Measurements from ENCODE around the gene P2RY6.

P2RY6 gene

DNA sequence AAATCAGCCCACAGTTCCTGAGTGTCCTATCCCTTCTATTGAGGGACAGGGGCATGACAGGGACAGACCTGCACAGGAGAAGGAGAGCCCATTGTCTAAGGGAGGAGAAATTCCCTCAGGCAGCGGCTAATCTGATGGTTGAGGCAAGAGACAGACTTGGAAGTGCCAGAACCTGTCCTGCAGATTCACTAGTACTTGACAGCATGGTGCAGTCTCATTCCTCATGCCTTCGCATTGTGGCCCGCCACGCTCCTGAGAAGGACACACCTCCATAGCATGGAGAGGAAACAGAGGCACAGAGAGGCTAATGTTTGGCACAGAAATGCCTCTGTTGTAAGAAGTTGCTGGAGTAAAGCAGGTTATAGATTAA, 3.2 kb downstream of the P2RY6 start:
- no peak for DNase-seq (ENCODE audit: low read depth, low spot score)

GRCh38 chr11:73277467-73277866, 5.3 kb downstream of the P2RY6 start:
- no peak for DNase-seq (ENCODE audit: low read depth, low spot score)

- DNase-seq (ENCODE audit: low read depth, low spot score), result no peak
Observed at GRCh38 chr11:73280626-73281025, 8.5 kb downstream of the P2RY6 start.

DNA sequence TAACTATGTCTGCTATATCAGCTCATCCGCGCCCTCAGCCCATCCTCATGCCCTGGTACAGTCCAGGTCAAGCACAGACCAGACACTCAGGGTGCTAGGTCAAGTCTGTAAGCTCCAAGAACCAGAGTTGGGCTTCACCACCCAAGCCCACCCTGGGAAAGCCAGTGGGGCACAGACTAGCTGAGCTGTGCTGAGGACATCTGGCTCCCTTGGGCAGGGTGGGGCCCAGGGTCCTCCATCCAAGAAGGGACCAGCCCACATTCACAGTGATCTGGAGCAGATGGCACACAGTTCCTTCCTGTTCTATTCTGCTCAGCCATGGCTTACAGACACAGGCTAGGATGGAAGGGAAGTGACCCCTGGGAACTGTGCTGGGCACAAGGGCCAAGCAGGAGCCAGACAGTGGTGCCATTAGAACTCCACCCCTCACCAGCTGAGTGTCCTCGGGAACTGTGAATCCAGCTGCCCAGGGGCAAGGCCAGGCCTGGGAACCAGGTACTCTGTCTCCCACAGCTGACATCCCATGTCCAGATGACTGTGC, 9.1 kb downstream of the P2RY6 start:
- DNase-seq (ENCODE audit: low read depth, low spot score), result no peak

GRCh38 chr11:73281796-73282660, 9.9 kb downstream of the P2RY6 start:
- DNase-seq (ENCODE audit: low read depth, low spot score), result no peak

- no peak for DNase-seq (ENCODE audit: low read depth, low spot score)
Observed at GRCh38 chr11:73283276-73284000, 11.3 kb downstream of the P2RY6 start.

GRCh38 chr11:73284106-73284505, 12.0 kb downstream of the P2RY6 start:
- no peak for DNase-seq (ENCODE audit: low read depth, low spot score)

DNA sequence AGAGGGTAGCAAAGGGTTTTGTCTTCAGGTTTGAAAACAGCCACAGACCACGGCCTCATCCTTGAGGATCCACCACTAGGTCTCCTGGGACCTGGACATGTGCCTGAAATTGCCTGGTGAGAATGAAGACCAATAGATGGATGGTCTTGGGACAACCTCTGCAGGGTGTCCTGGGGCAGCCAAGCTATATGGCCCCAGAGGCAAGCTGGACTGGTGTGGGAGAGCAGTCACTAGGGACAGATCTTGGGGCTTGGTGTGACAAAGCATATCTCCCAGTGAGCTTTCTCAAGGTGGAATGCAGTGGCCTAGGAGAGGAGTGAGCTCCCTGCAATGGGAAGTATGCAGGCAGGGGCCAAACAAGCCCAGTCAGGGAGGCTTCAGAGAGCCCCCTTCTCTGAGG, 13.6 kb downstream of the P2RY6 start:
- no peak for DNase-seq (ENCODE audit: low read depth, low spot score)

DNA sequence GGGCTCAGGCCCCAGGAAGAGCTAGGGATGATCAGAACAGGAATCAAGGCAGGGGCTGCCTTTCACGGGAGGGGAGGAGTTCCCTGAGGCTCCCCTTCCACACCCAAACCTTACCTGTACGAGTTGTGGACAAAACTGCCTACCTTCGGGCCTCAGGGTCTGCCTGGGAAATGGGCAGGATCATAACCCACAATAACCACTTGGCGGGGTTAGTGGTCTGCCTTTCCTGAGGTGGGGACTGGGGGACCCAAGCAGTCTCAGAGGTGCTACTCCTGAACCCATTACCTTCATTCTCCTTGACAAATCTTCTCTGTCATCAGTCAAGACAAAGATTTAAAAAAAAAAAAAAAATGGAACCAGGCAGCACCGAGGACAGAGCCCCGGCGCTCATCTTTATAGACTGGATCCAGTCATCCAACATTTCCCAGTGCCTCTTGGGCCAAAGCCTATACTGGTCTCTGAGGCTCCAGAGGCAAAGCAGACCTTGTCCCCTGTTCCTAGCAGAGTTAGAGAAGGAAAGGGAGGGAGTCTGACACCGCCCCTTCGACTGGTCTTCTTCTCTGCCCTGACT, 14.2 kb downstream of the P2RY6 start:
- DNase-seq (ENCODE audit: low read depth, low spot score), result no peak

- no peak for DNase-seq (ENCODE audit: low read depth, low spot score)
Observed at GRCh38 chr11:73287400-73288101, 15.4 kb downstream of the P2RY6 start.

DNA sequence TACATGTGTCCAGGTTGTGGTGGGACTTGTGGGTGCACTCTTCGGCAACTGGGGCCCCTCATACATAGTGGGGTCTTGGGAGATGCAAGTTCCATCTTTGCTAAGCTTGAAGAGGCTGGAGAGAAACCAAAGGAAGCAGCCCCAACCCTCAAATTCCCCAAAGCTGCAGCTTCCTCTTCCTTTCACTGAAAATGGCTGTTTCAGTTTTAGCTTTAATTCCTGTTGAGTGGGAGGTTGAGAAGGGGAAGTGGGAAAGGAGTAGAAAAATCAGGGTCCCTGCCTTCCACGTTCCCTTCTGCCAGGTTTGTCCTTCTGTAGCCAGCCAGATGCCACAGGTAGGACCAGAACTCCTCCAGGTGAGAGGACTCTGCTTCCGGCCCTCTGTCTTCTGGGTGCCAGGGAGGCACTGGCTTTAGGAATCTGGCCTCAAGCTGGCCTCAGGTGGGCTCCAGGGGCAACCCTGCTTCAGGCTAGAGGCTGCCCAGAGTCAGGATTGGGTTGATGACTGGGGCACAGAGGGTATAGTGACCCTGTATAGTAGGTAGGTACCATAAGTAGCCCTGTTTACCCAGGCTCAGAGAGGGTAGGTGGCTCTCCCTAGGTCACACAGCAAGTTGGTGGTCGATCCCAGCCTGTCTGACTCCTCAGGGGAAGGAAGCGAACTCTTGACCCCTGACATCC, 16.2 kb downstream of the P2RY6 start:
- no peak for DNase-seq (ENCODE audit: low read depth, low spot score)

DNA sequence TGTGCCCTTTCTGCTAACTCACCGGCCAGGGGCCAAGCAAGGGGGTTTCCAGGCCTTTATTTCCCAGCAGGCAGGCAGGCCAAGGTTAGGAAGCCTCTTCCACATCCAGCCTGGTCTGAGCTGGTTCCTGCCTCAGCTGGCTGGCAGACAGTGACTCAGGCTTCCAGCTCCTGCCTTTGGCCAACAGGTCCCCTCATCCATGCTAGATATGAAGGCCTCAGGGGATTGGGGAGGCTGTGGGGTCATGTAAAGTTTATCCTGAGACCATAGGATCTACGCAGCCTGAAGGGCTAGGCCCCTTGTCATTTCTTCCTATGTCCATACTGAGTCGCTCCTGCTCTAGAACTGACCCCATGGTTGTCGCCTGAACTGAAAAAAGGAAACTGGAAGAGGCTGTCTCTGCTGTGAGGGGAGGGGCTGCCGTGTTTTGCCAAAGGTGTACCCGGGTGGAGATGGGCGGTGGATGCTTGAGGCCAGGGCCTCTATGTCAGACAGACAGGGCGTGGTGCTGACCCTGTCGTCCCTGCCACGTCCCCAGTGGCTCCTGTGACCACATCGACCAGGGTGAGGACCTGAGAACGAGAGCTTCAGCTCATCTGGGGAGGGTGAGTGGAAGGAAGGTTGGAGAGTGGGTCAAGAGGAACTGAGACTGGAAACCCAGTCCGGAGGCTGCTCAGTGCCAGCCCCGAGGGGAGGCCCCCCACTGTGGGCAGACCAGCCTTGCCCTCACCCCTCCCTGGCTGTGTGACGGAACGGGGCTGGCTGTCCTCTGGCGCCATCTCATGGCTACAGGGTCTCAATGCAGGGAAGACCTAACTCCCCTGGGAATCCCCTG, 17.0 kb downstream of the P2RY6 start:
- DNase-seq (ENCODE audit: low read depth, low spot score), result peak; percentile 15

GRCh38 chr11:73290536-73290935, 18.4 kb downstream of the P2RY6 start:
- no peak for DNase-seq (ENCODE audit: low read depth, low spot score)

GRCh38 chr11:73291196-73291595, 19.1 kb downstream of the P2RY6 start:
- no peak for DNase-seq (ENCODE audit: low read depth, low spot score)

DNA sequence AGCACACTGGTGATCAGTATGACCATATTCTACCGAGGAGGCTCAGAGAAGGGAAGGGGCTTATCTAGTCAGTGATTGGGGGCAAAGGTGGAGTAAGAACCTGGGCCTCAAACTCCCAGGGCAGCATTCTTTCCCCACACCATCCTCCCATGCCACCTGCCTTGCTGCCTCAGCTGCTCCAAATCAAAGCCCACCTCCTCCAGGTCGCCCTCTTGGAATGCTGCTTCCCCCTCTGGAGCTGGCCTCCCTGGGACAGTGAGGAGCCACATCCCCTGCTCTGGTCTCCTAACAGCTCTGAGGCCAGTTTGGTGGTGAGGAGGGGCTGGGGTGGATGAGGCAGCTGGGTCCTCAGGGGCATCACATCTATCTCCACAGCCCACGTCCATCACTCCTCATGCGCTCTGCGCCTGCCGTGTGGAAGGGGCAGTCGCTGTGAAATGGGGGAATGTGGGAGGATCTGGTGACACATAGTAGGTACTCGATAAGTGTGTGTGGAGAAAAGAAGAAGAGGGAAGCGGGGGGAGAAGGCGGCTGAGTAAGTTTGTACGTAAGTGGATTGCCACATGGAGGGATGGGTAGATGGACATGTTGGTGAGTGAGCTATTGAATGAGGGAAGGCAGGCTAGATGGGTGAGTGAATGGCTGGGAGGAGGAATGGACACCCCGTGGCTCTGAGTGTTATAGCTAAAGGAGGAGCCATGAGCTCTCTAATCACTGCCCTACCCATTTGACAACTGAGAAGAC, 19.8 kb downstream of the P2RY6 start:
- DNase-seq (ENCODE audit: low read depth, low spot score), result no peak

DNA sequence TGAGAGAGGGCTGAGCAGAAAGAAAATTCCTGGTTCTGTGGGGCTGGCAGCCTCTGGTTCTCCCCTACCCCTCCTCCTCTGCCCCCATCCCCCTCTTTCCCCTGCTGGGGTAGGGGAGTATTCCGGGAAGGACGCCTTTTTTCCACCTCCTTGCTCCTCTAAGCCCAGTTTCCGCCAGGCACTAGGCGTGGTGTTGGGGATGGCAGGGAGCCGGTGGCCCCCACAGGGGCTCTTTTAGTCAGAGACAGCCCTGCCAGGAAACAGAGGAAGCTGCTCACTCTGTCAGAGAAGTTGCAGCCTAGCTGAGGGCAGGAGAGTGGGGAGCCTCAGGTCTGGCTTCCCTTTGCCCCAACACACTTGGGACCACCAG, 20.4 kb downstream of the P2RY6 start:
- no peak for DNase-seq (ENCODE audit: low read depth, low spot score)

DNA sequence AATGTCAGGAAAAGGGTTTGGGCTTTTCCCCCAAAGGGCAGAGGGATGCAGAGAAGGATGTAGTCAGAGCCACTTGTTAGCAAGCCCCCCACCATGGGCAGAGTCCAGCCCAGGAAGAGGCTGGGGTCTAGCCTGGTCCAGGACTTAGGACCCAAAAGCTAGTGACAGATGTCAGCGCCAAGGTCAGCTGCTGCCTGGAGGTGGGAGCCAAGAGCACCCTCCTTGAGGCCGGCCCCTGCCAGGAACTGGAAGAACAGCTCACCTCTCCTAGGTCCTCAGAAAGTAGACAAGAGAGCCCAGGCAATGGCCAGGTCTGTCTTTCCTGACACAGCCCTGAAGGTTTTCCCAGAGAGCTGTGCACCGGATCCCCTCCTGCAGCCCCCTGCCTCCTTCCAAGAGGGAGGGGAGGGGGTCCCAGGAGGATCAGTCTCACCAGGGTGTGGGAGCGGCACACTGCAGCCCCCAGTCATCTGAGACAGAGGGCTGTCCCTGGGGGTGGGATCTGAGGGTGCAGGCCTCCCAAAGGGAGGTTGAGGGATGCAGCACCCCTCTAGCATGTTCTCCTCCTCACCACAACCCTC, 21.3 kb downstream of the P2RY6 start:
- no peak for DNase-seq (ENCODE audit: low read depth, low spot score)

DNA sequence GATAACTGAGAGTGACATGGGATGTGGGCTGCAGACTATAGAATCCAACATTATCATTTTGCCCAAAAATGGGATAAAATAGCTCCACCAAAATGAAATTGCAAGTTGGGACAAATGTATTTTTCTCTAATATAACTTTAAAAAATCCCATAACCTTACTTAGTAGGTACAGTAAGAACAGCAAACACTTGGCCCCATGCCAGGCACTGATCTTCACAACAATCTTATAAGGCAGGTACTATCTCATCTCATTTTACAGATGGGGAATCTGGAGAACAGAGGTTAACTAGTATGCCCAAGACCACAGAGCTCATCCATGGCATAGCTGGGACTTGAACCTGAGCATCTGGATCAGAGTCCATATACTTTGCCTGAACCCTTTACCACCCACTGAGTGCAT, 22.5 kb downstream of the P2RY6 start:
- no peak for DNase-seq (ENCODE audit: low read depth, low spot score)

- peak; percentile 50 for DNase-seq (ENCODE audit: low read depth, low spot score)
Observed at GRCh38 chr11:73295241-73295995, 23.3 kb downstream of the P2RY6 start.
